ENCODE data around the gene GLYAT.

GRCh38 chr11:58675334-58676155 lies 56.2 kb downstream of the GLYAT start:
- peak; percentile 62 to 91 (median 88) for TF ChIP-seq CTCF (IDR thresholded peaks at IDR 0.05)
- no peak for TF ChIP-seq POLR2A (IDR thresholded peaks at IDR 0.05)
- no peak for TF ChIP-seq POLR2AphosphoS5 (IDR thresholded peaks at IDR 0.05)
- TF ChIP-seq EP300 (IDR thresholded peaks at IDR 0.05; ENCODE audit: low read depth), result no peak
